Bronchial epithelial cell (primary cell): ENCODE results near the gene RAD51B. TPM values are rescaled to one million over a fixed set of nuclear protein-coding genes. Genes with fewer than 3 reads are reported as not detected.

Experiments used
- DNase-seq: peaks from one replicate; pipeline ENCODE4 v3.0.0-alpha.2; 2010; ENCODE audit warnings: low read depth
- FAIRE-seq: peaks from 2 replicates; lab custom pipeline; 2011; peaks lifted over from hg19 to GRCh38; lab: Jason Lieb, UNC
- H3K27me3 ChIP-seq: 2 replicates; pipeline ENCODE4 v1.5.1; 2011; ENCODE audit warnings: low read length; ENCODE audit not compliant: control insufficient read depth, insufficient read depth
- H3K36me3 ChIP-seq: 2 replicates; pipeline ENCODE4 v1.5.1; 2011; ENCODE audit warnings: low read length; ENCODE audit not compliant: control insufficient read depth, insufficient read depth
- H3K4me3 ChIP-seq: 2 replicates; pipeline ENCODE4 v1.5.1; 2011; ENCODE audit warnings: mild to moderate bottlenecking, low read depth, low read length, control low read depth
- total RNA-seq: library from RNA; depleted of rRNA; stranded (reverse); fragments of >200 nt; gene quantifications from 2 replicates; pipeline ENCODE4 v1.2.1, GENCODE V29; 2014
- TF ChIP-seq, protein P1 (sequence below): IDR thresholded peaks from 2 replicates; pipeline ENCODE4 v1.5.1; 2011; ENCODE audit warnings: mild to moderate bottlenecking, moderate library complexity, low read length, control low read depth, inconsistent platforms; ENCODE audit not compliant: insufficient read depth, severe bottlenecking

Gene RAD51B
- total RNA-seq, 1 donor from 2014 or later: 12.1 TPM

DNA sequence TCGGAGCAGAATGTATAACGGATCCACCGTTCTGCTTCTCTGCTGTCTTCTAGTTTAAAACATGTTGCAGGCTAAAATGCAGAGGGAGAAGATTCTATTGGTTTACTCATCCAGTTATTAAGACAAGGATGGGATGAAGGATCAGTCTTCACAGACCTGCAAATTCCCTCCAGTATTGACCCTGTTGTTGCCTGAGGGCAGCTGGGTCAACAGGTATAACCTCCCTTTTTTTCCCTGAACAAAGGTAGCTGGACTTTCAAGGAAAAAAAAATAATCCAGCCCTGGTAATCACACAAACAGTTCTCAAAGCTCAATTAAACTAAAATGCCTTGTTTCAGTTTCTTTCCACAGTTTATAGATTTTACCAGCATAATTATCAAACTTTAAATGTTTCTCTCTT is 492.7 kb downstream of the RAD51B start:
- no peak for FAIRE-seq
- TF ChIP-seq, protein P1, sequence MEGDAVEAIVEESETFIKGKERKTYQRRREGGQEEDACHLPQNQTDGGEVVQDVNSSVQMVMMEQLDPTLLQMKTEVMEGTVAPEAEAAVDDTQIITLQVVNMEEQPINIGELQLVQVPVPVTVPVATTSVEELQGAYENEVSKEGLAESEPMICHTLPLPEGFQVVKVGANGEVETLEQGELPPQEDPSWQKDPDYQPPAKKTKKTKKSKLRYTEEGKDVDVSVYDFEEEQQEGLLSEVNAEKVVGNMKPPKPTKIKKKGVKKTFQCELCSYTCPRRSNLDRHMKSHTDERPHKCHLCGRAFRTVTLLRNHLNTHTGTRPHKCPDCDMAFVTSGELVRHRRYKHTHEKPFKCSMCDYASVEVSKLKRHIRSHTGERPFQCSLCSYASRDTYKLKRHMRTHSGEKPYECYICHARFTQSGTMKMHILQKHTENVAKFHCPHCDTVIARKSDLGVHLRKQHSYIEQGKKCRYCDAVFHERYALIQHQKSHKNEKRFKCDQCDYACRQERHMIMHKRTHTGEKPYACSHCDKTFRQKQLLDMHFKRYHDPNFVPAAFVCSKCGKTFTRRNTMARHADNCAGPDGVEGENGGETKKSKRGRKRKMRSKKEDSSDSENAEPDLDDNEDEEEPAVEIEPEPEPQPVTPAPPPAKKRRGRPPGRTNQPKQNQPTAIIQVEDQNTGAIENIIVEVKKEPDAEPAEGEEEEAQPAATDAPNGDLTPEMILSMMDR: no peak

DNA sequence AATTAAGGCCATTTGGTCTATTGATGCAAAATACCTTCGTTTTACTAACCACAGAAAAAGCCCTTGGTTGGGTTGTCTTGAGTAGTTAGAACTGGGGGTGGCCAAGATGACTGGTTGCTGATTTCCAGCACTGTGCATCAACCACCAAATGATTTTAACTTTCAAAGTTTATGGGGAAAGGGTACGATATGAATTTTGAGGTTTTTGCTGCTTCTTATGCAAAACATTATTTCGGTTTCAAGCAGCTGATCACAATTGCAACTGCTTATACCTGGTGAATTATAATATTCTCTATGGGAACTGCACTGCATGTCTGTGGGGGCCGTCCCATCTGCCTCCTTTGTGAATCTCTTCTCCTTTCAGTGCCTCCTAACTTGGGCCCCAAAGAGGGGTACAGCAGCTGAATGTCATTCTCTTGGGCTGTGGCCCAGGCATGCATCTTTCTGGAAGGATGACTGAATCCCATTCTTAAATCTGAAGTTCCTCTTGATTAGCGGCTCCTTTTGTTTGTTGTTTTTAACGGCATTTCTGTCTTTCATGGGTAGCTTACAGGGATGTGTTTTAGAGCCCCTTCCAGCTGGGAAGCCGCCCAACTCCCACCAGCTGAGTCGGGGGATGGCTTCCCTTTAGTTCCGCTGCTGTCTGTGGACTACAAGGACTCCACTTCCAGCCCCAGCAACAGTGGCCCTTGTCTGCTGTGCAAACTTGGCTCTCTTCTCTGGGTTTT is 493.5 kb downstream of the RAD51B start:
- no peak overlapping the region for H3K4me3 ChIP-seq
- H3K27me3 ChIP-seq: no peaks in the 10 kb centered on the region
- TF ChIP-seq, protein P1: no peak
- H3K36me3 ChIP-seq: no peaks in the 10 kb centered on the region
- DNase-seq (no peak), FAIRE-seq (no peak)

More for the DNA sequence above, 492.7 kb downstream of the RAD51B start:
- no peak overlapping the region for H3K4me3 ChIP-seq
- no peaks in the 10 kb centered on the region for H3K27me3 ChIP-seq
- H3K36me3 ChIP-seq: no peaks in the 10 kb centered on the region
- DNase-seq: no peak

DNA sequence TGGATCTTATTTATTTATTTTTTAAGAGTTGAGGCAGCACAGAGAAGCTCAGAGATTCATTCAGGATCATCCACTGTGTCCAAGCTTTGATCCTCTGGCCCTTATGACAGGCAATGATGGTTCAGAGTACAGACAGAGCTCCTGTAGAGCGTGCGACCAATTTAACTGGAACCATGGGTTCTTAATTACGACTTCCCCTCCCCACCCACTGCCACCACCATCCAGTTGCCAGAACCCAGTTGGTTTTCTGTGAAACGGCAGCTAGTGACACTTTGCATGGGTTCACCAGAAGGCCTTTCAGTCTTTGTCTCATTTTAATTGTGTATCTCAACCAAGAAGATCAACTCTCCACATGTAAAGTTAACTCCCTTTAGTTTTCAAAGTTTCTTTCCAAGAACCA is 495.1 kb downstream of the RAD51B start:
- FAIRE-seq: no peak
- no peaks in the 10 kb centered on the region for H3K36me3 ChIP-seq
- H3K27me3 ChIP-seq: no peaks in the 10 kb centered on the region
- TF ChIP-seq, protein P1: no peak
- DNase-seq: no peak
- H3K4me3 ChIP-seq: no peak overlapping the region

DNA sequence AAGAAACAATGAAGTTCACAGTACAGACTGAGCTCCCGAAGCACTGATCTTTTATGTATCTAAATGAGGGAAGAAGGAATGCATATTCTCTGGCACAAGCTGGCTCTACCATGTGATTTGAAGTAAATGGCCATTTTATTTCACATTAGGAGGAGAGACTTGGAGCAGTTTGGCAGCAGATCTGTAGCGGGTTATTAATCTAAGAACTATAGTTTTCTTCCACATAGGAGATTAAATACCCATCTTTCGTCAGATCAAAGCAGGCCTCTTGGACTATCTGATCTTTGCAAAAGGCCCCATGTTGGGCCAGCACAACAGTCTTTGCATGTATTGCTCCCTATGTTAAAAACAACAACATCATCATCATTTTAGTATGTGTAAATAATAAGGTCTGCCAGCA is 495.5 kb downstream of the RAD51B start:
- DNase-seq: no peak
- Histone ChIP-seq H3K4me3 (no peak overlapping the region), H3K27me3 (no peaks in the 10 kb centered on the region), H3K36me3 (no peaks in the 10 kb centered on the region)
- no peak for FAIRE-seq
- TF ChIP-seq, protein P1: no peak

DNA sequence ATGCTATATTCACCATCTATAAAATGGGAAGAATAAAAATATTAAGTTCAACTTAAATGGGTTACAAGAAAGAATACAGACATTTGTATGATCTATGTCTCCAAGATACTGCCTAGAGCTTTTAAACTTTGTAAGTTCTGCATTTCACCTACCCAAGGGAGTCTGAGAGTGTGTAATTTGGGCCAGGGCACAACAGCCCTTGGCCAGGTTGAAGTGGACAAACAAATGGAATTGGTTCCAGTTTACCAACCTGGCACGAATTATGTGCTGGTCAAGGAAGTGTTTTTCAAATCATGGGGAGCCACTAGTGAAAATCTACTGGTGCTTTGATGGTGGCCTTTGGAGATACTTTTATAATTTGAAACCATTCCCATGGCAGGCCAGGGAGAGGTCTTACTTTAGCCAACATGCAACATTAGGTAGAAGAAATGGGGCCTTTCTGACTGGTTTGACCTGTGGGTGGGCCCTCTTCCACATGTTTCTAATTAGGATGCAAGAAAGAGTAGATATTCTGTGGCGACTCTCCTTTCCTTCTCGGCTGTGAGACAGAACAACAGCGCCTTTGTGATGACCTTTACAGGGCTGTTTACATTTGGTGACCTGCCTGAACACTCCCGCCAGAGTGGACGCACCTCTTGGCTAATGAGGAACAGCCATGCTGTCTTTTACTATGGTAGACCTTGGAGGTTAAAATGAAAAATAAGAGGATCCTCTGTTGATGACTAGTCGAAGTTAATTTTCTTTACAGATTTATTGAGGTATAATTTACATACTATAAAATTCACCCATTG is 496.7 kb downstream of the RAD51B start:
- H3K4me3 ChIP-seq: no peak overlapping the region
- H3K36me3 ChIP-seq: no peaks in the 10 kb centered on the region
- TF ChIP-seq, protein P1: no peak
- no peaks in the 10 kb centered on the region for H3K27me3 ChIP-seq
- DNase-seq (no peak), FAIRE-seq (no peak)
